RWPE1 (cell line): Measurements from ENCODE around the gene DDX51.
A peak's percentile ranks its signal among the peaks of the same experiment; 100 is the strongest.
"Not testable (repeated sequence)": the region's sequence is repeated elsewhere in the genome, so short reads cannot be mapped to it uniquely, and the experiment has no call there.

Experiments
- CTCF ChIA-PET: fragments of 350-600 bp; sonication (Branson Sonifier 250); formaldehyde crosslinking; extraction: SDS; loops from one replicate; lab custom pipeline; 2021; lab: Yijun Ruan, JAX
- POLR2A ChIA-PET: fragments of 400-600 bp; formaldehyde crosslinking; extraction: SDS; loops from one replicate; lab custom pipeline; 2020; ENCODE audit warnings: antibody characterized with exemption; ENCODE audit not compliant: low non-redundant PET; lab: Yijun Ruan, JAX
- DNase-seq: peaks from one replicate; pipeline ENCODE4 v3.0.0; 2012; ENCODE audit warnings: low spot score
- H3K27ac ChIP-seq: fragments of 450-650 bp; 2 replicates; pipeline ENCODE4 v1.5.1; 2017
- TF ChIP-seq, protein P1 (sequence below): fragments of 450-650 bp; conservative IDR thresholded peaks from 2 replicates; pipeline ENCODE4 v1.5.1; 2017; ENCODE audit warnings: low read depth, mild to moderate bottlenecking

Gene DDX51

DNA sequence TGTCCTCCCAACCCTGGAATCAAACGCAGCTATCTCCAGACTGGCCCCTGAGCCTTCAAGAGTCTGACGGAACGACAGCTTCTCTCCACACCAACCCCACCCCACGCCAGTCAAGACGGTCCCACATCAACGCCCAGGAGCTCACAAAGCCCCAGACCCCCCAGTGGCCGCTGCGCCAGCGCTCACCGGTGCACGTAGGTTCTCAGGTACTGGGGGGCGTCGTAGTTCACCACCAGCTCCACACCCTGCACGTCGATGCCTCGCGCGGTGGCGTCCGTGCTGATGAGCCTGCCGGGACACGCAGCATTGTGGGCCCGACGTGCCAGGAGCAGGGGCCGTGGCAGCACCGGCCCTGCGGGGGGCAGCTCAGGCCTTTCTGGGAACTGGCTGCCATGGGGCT lies 4.2 kb downstream of the DDX51 start:
- CTCF ChIA-PET: no interaction called here

GRCh38 chr12:132138941-132139871 lies 4.9 kb downstream of the DDX51 start:
- no peak overlapping the region for H3K27ac ChIP-seq
- TF ChIP-seq, protein P1, sequence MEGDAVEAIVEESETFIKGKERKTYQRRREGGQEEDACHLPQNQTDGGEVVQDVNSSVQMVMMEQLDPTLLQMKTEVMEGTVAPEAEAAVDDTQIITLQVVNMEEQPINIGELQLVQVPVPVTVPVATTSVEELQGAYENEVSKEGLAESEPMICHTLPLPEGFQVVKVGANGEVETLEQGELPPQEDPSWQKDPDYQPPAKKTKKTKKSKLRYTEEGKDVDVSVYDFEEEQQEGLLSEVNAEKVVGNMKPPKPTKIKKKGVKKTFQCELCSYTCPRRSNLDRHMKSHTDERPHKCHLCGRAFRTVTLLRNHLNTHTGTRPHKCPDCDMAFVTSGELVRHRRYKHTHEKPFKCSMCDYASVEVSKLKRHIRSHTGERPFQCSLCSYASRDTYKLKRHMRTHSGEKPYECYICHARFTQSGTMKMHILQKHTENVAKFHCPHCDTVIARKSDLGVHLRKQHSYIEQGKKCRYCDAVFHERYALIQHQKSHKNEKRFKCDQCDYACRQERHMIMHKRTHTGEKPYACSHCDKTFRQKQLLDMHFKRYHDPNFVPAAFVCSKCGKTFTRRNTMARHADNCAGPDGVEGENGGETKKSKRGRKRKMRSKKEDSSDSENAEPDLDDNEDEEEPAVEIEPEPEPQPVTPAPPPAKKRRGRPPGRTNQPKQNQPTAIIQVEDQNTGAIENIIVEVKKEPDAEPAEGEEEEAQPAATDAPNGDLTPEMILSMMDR: no peak
- ChIA-PET CTCF (no interaction called here), POLR2A (interaction anchor here (0.6 kb wide), 1 partner anchor 501 kb away, joined by 3 read pairs; no protein-coding TSS in a partner anchor)
- DNase-seq: no peak

More for the DNA sequence above, 4.2 kb downstream of the DDX51 start:
- H3K27ac ChIP-seq: no peak overlapping the region
- TF ChIP-seq, protein P1: no peak
- DNase-seq: no peak
- POLR2A ChIA-PET: interaction anchor here (0.6 kb wide), 1 partner anchor 501 kb away, joined by 3 read pairs; no protein-coding TSS in a partner anchor

DNA sequence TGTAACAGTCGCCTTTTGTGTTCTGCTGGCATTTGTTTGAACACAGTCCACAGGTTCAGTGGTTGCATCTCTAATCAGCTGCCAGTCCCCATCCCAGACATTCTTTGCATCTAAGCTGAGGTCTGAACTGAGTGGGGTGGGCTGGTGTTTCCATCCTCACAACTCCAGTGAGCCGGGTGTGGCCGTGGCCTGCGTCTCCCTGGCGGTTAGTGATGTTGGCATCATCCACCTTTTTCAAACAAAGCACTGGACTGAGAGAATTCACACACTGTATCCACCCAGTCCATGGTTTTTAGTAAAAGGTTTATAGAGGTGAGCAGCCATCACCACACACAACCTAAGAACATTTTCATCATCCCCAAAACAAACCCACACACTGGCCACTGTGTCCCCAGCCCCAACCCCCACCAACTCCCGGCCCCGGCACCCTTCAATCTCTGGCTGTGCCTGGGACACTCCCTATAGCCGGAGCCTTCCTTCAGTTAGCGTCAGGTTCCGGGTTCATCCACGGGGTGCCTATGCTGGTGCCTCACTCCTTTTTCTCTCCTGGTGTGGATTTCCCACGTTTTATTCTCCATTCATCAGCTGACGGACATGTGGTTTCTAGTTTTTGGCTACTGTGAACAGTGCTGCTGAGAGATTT lies 6.5 kb downstream of the DDX51 start:
- ChIA-PET CTCF (interaction anchor here (0.5 kb wide), 1 partner anchor 424 kb away, joined by 3 read pairs; no protein-coding TSS in a partner anchor), POLR2A (no interaction called here)
- DNase-seq: no peak
- TF ChIP-seq, protein P1: no peak
- peak overlapping the region; percentile 18 for H3K27ac ChIP-seq

GRCh38 chr12:132136226-132136625 lies 7.9 kb downstream of the DDX51 start:
- POLR2A ChIA-PET, DNase-seq, CTCF ChIA-PET, H3K27ac ChIP-seq: not testable (repeated sequence)

DNA sequence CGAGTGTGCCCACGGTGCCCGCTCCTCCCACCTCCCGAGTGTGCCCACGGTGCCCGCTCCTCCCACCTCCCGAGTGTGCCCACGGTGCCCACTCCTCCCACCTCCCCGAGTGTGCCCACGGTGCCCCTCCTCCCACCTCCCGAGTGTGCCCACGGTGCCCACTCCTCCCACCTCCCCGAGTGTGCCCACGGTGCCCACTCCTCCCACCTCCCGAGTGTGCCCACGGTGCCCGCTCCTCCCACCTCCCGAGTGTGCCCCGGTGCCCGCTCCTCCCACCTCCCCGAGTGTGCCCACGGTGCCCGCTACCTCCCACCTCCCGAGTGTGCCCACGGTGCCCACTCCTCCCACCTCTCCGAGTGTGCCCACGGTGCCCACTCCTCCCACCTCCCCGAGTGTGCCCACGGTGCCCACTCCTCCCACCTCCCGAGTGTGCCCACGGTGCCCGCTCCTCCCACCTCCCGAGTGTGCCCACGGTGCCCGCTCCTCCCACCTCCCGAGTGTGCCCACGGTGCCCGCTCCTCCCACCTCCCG lies 9.4 kb downstream of the DDX51 start:
- CTCF ChIA-PET: not testable (repeated sequence)

GRCh38 chr12:132133952-132134652 lies 10.0 kb downstream of the DDX51 start:
- H3K27ac ChIP-seq: no peak overlapping the region
- DNase-seq: no peak
- ChIA-PET POLR2A (no interaction called here), CTCF (no interaction called here)
- TF ChIP-seq, protein P1: no peak

More for the DNA sequence above, 9.4 kb downstream of the DDX51 start:
- DNase-seq, POLR2A ChIA-PET, H3K27ac ChIP-seq: not testable (repeated sequence)
